ENCODE data around the gene IL21R. TPM values are rescaled to one million over a fixed set of nuclear protein-coding genes. Genes with fewer than 3 reads are reported as not detected.

Gene IL21R
- total RNA-seq, 4 donors from 2014 or later: 0.08 to 1.2 (median 0.23) TPM

- Histone ChIP-seq H3K27ac (no peak overlapping the region), H3K4me3 (no peak overlapping the region), H3K27me3 (no peaks in the 10 kb centered on the region), H3K9me3 (no peaks in the 10 kb centered on the region), H3K36me3 (peaks cover 65% of the 10 kb centered on the region), H3K4me1 (peaks cover 39% of the 10 kb centered on the region)
- WGBS: 56% methylated on average over 10 of the region's 16 CpGs
- DNase-seq (ENCODE audit: low spot score in 2 of 2): no peak
- TF ChIP-seq POLR2AphosphoS5 (IDR thresholded peaks at IDR 0.05): no peak
- no peak for TF ChIP-seq EP300 (IDR thresholded peaks at IDR 0.05)
- no peak for TF ChIP-seq POLR2A (IDR thresholded peaks at IDR 0.05)
- no peak for TF ChIP-seq CTCF (IDR thresholded peaks at IDR 0.05)
Measured at GRCh38 chr16:27461483-27462171, 59.7 kb downstream of the IL21R start.

DNA sequence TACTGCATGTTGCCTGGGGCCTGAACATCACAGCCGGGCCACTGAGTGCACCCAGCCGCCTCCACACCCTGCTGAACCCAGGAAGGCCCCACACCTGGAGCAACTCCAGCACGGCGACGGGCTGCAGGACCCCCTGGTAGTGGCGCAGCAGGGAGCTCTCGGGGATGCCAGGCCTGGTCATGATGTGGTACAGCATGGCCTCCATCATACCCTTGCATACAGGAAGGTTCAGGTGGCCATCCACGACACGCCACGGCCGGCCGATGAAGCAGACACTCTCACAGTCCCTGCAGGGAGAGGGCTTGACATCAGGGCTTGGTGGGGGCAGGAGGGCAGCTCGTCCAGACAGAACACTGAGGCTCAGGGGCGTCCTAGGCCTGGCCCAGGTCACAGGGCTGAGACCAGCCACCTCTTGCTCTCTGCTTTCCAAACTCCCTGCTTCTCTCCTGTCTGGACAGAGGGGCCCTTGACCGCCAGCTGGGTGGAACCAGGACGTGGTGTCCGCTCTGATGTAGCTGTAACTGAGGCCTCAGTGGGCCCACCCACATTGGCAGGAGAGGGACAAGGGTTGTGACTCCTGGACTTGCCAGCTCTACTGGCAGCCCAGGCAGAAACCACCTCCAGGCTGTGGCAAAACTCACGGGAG is 60.3 kb downstream of the IL21R start:
- Histone ChIP-seq H3K27ac (no peak overlapping the region), H3K36me3 (peaks cover 71% of the 10 kb centered on the region), H3K4me3 (no peak overlapping the region), H3K9me3 (no peaks in the 10 kb centered on the region), H3K4me1 (peaks cover 33% of the 10 kb centered on the region), H3K27me3 (no peaks in the 10 kb centered on the region)
- TF ChIP-seq EP300 (IDR thresholded peaks at IDR 0.05): no peak
- DNase-seq (ENCODE audit: low spot score in 2 of 2): no peak
- WGBS: 92% methylated on average over 10 of the region's 18 CpGs

- H3K4me3 ChIP-seq: no peak overlapping the region
- no peaks in the 10 kb centered on the region for H3K9me3 ChIP-seq
- peaks cover 27% of the 10 kb centered on the region for H3K4me1 ChIP-seq
- H3K36me3 ChIP-seq: peaks cover 79% of the 10 kb centered on the region
- no peak overlapping the region for H3K27ac ChIP-seq
- DNase-seq (ENCODE audit: low spot score in 2 of 2): no peak
- TF ChIP-seq POLR2A (IDR thresholded peaks at IDR 0.05) (no peak), CTCF (IDR thresholded peaks at IDR 0.05) (no peak), POLR2AphosphoS5 (IDR thresholded peaks at IDR 0.05) (no peak), EP300 (IDR thresholded peaks at IDR 0.05) (no peak)
- WGBS: 87% methylated on average over 11 of the region's 24 CpGs
- no peaks in the 10 kb centered on the region for H3K27me3 ChIP-seq
Measured at GRCh38 chr16:27462846-27463682, 61.1 kb downstream of the IL21R start.

DNA sequence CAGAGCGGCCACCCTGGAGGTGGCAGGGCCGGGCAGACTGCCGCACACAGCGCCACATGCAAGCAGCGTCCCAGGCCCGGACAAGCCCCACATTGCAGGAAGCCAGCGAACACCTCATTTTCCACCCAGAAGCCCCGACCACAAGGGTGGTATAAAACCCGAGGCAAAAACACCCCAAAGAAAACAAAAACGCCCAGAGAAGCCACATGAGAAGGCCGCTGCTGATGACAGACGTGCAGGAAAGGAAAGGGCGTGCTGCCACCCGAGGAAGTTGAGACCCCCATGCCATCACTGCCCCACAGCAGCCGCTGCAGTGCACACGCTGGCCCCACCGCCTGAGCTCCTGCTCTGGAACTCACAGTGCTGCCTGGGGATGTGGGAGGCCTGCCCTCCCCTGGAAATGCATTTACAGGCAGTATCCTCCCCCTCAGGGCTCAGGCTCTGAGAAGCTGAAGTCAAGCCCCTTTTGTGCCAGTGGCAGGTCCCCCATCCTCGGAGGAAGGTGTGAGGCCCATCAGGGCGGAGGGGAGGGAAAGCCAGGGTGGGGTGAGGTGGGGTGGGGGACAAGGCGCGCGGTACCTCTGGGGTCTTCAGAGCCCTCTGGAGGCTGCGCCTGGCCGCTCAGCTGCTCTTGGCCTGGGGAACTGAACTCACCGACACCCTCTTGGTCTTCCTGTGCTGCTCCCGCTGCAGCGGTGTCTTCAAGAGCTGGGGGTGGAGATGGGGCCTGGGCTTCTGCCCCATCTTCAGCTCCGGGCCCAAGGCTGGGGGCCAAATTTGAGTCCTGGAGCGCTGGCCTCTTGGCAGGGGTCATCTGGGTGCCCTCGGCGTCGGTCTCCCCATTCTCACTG is 62.0 kb downstream of the IL21R start:
- no peaks in the 10 kb centered on the region for H3K27me3 ChIP-seq
- no peak overlapping the region for H3K27ac ChIP-seq
- no peak for TF ChIP-seq EP300 (IDR thresholded peaks at IDR 0.05)
- no peak for TF ChIP-seq POLR2A (IDR thresholded peaks at IDR 0.05)
- TF ChIP-seq CTCF (IDR thresholded peaks at IDR 0.05): no peak
- no peak for TF ChIP-seq POLR2AphosphoS5 (IDR thresholded peaks at IDR 0.05)
- H3K4me3 ChIP-seq: no peak overlapping the region
- no peaks in the 10 kb centered on the region for H3K9me3 ChIP-seq
- no peak for DNase-seq (ENCODE audit: low spot score in 2 of 2)
- peaks cover 88% of the 10 kb centered on the region for H3K36me3 ChIP-seq
- H3K4me1 ChIP-seq: peaks cover 21% of the 10 kb centered on the region
- WGBS: 70% methylated on average over 19 of the region's 32 CpGs

Measured in suprapubic skin (tissue), 4 donors.